DLD1 (cell line): ENCODE results near the gene CPT1A.

Experiments used
- in situ Hi-C: cut with HindIII; loops from 2 replicates; pipeline ENCODE4 v1.10.0; 2017; ENCODE audit warnings: low sequenced_read_pairs

Gene CPT1A

GRCh38 chr11:68715456-68716122 is 126.1 kb downstream of the CPT1A start:
- in situ Hi-C loops: no loop called here

DNA sequence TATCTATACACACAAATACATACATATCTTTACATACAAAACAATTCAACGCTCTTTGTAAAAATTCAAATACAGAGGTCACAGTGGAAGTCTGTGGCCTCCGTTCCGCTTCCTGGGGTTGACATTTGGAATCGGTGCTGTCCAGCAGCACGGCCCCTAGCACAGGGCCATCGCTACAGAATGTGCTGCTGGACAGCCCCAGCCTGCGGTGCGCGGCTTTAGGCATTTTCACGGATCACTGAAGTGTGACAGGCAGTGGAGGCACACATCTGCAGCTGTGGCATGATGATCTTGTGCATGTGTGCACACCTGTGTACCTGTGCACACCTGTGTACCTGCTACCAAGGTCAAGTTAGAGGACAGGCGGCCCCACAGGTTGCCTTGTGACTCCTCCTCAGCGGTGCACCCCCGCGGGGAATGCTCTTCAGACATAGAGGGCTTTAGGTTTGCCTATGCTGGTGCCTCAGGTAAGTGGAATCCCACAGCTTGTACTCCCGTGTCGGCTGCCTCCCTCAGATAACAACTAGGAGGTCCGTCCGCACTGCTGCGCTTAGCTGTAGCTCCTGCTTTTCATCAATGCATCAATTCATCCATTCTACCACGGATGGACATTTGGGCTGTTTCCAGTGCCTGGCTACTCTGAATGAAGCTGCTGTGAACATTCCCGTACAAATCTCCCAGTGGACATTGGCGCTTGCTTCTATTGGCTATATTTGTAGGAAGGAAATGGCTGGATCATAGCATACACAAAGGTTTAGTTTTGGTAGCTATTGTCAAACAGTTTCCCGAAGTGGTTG is 127.5 kb downstream of the CPT1A start:
- in situ Hi-C loops: no loop called here

GRCh38 chr11:68711114-68711513 is 130.6 kb downstream of the CPT1A start:
- in situ Hi-C loops: no loop called here

DNA sequence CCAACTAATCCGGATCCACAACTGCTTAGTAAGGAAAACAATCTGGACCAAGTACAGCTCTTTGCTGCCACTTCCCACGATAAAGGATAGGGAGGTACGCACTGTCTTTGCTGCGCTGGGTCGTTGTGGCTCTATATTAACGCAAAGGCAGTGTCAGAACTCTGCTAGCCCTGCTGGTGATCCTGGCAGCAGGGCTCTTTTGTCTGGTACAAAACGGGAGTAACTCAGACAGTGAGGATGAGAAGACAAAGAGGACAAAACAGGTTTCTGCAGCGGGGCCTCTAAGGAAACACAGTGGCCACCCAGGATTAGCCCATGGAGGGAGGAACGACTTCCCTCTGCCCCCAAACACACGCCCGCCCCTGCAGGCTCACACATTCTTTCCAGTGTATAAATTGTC is 131.3 kb downstream of the CPT1A start:
- in situ Hi-C loops: no loop called here

- in situ Hi-C loops: no loop called here
These were observed 132.7 kb downstream of the CPT1A start for GRCh38 chr11:68709062-68709461.

GRCh38 chr11:68707527-68707926 is 134.2 kb downstream of the CPT1A start:
- in situ Hi-C loops: no loop called here

DNA sequence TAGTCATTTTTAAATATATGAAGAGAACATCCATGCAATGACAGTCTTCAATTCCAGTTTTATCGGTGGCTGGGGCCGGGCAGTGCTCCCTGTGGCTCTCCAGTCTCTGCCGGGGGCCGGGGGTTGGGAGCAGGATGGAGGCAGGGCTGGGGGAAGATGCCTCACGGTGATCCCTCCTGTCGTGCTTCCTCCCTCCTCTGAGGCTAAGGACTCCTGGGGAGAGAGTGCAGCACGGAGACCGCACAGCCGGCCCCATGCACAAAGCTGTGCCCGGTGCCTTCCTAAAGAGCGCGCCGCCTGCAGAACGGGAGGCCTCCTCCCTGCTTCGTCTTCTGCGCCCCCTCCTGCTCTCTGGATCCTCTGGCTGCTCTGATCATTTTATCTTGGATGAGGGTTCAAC is 136.8 kb downstream of the CPT1A start:
- in situ Hi-C loops: no loop called here
